Left lung (tissue), 10 donors: ENCODE measurements around the gene WNT5A. TPM values are rescaled to one million over a fixed set of nuclear protein-coding genes. Genes with fewer than 3 reads are reported as not detected.

ENCODE experiments used
- ATAC-seq: fragments of 200-7000 bp; cut with Tn5 transposase; one replicate; pipeline ENCODE4 v1.9.1; 2020; ENCODE audit warnings: moderate library complexity
- DNase-seq, 4 donors: peaks; one replicate each; pipeline ENCODE4 v3.0.0-alpha.2; 2013 to 2020
- H3K27ac ChIP-seq, 2 donors: fragments of 200-600 bp; sonication (generic) in 1 of 2; one replicate each; pipeline versions ENCODE4 v1.5.0 to v1.8.0; 2020 to 2021
- H3K27me3 ChIP-seq, 2 donors: fragments of 200-600 bp; sonication (generic) in 1 of 2; one replicate each; pipeline versions ENCODE4 v1.5.0 to v1.8.0; 2020 to 2021
- H3K36me3 ChIP-seq, 2 donors: fragments of 200-600 bp; sonication (generic) in 1 of 2; one replicate each; pipeline versions ENCODE4 v1.5.0 to v1.8.0; 2020 to 2021
- H3K4me1 ChIP-seq, 2 donors: fragments of 200-600 bp; one replicate each; pipeline ENCODE4 v1.8.0; 2021
- H3K4me3 ChIP-seq, 2 donors: fragments of 200-600 bp; sonication (generic) in 1 of 2; one replicate each; pipeline versions ENCODE4 v1.5.0 to v1.8.0; 2020 to 2021; ENCODE audit warnings: mild to moderate bottlenecking in 1 of 2
- H3K9me3 ChIP-seq, 2 donors: fragments of 200-600 bp; sonication (generic) in 1 of 2; one replicate each; pipeline versions ENCODE4 v1.5.0 to v1.8.0; 2020 to 2021
- CTCF ChIP-seq, 2 donors: fragments of 200-600 bp; sonication (generic) in 1 of 2; IDR thresholded peaks; one replicate each; pipeline versions ENCODE4 v1.5.0 to v1.8.0; 2021; ENCODE audit warnings: antibody characterized with exemption in 2 of 2
- intact Hi-C, 2 donors: fragments of 100-400 bp; cut with DNase I; formaldehyde crosslinking; loops; one replicate each; pipeline versions ENCODE4 v1.11.2 to v1.14.2; 2022
- polyA plus RNA-seq, 6 donors: library from polyadenylated mRNA; unstranded; fragments of 120-200 nt; gene quantifications; one replicate each; pipeline ENCODE4 v1.2.1, GENCODE V29; 2013; ENCODE audit not compliant: insufficient read length in 6 of 6
- total RNA-seq, 2 donors: library from RNA; stranded (reverse); fragmentation: NEBNext Ultra II Directional; extraction: Animal tissue kit (Norgen Biotek cat#: 25700); gene quantifications; one replicate each; pipeline ENCODE4 v1.2.1, GENCODE V29; 2021
- donor health status: DM: no; HTN: yes; CAD: no.
- donor health status: DM: no; HTN: no; CAD: no.

Gene WNT5A
- total and polyA plus RNA-seq, 8 donors: 11.1 to 27.0 (median 19.2) TPM

GRCh38 chr3:55482496-55483195 lies 4.5 kb downstream of the WNT5A start:
- H3K4me1 ChIP-seq: peaks cover 5 to 7% of the 10 kb centered on the region in 2 donors
- no peak for TF ChIP-seq CTCF (IDR thresholded peaks at IDR 0.05)
- H3K27me3 ChIP-seq: peaks cover 13 to 90% of the 10 kb centered on the region in 2 donors
- no peak overlapping the region for H3K27ac ChIP-seq
- ATAC-seq (no peak), DNase-seq (peak in 1 of 4 donors; percentile 61)
- H3K36me3 ChIP-seq: no peaks in the 10 kb centered on the region
- H3K4me3 ChIP-seq: no peak overlapping the region
- no peaks in the 10 kb centered on the region for H3K9me3 ChIP-seq
- intact Hi-C loops: loop anchor here in 1 of 2 donors (10.0 kb wide), 1 partner anchor 262 kb away; no protein-coding TSS in a partner anchor

GRCh38 chr3:55481744-55482495 lies 5.2 kb downstream of the WNT5A start:
- Histone ChIP-seq H3K9me3 (no peaks in the 10 kb centered on the region), H3K27me3 (peaks cover 13 to 83% of the 10 kb centered on the region in 2 donors), H3K36me3 (no peaks in the 10 kb centered on the region), H3K4me3 (peak overlapping the region; percentile 5 to 23), H3K4me1 (peaks cover 4 to 5% of the 10 kb centered on the region in 2 donors), H3K27ac (no peak overlapping the region)
- DNase-seq (peak in 1 of 4 donors; percentile 15), ATAC-seq (no peak)
- no peak for TF ChIP-seq CTCF (IDR thresholded peaks at IDR 0.05)
- intact Hi-C loops: loop anchor here in 1 of 2 donors (10.0 kb wide), 1 partner anchor 263 kb away; no protein-coding TSS in a partner anchor

- Histone ChIP-seq H3K4me3 (peak overlapping the region; percentile 5 to 23), H3K27ac (no peak overlapping the region), H3K27me3 (peaks cover 13 to 75% of the 10 kb centered on the region in 2 donors), H3K36me3 (no peaks in the 10 kb centered on the region), H3K9me3 (no peaks in the 10 kb centered on the region), H3K4me1 (peaks cover 0 to 5% of the 10 kb centered on the region in 2 donors)
- intact Hi-C loops: loop anchor here in 1 of 2 donors (10.0 kb wide), 1 partner anchor 264 kb away; no protein-coding TSS in a partner anchor
- peak; percentile 20 for ATAC-seq
- peak in 1 of 4 donors; percentile 35 for DNase-seq
- no peak for TF ChIP-seq CTCF (IDR thresholded peaks at IDR 0.05)
Observed at GRCh38 chr3:55480911-55481743, 6.0 kb downstream of the WNT5A start.

GRCh38 chr3:55477306-55478303 lies 9.5 kb downstream of the WNT5A start:
- DNase-seq: no peak
- no peak overlapping the region for H3K4me3 ChIP-seq

More at GRCh38 chr3:55477306-55478303, 9.5 kb downstream of the WNT5A start:
- no peak overlapping the region for H3K27ac ChIP-seq
- ATAC-seq: no peak
- H3K27me3 ChIP-seq: peaks cover 9 to 39% of the 10 kb centered on the region in 2 donors
- no peaks in the 10 kb centered on the region for H3K4me1 ChIP-seq
- no peaks in the 10 kb centered on the region for H3K36me3 ChIP-seq
- no peak for TF ChIP-seq CTCF (IDR thresholded peaks at IDR 0.05)
- intact Hi-C loops: no loop called here
- H3K9me3 ChIP-seq: no peaks in the 10 kb centered on the region
